GM19324 (cell line): Measurements from ENCODE around the gene KCNG2.

ENCODE experiments used
- ATAC-seq: cut with Tn5 transposase; IDR thresholded peaks from one replicate; pipeline ENCODE4 v1.9.1; 2021; ENCODE audit warnings: mild to moderate bottlenecking, moderate library complexity; ENCODE audit not compliant: unreplicated experiment, low FRiP score

KCNG2 gene

GRCh38 chr18:79934311-79935097 is 136.8 kb downstream of the KCNG2 start:
- no peak for ATAC-seq

- no peak for ATAC-seq
Observed at GRCh38 chr18:79935098-79935480, 137.4 kb downstream of the KCNG2 start.

GRCh38 chr18:79935499-79935898 is 137.8 kb downstream of the KCNG2 start:
- no peak for ATAC-seq

- no peak for ATAC-seq
Observed at GRCh38 chr18:79935925-79936324, 138.2 kb downstream of the KCNG2 start.

- no peak for ATAC-seq
Observed at GRCh38 chr18:79936641-79937040, 138.9 kb downstream of the KCNG2 start.

- ATAC-seq: no peak
Observed at GRCh38 chr18:79937103-79937860, 139.5 kb downstream of the KCNG2 start.

GRCh38 chr18:79938196-79938595 is 140.5 kb downstream of the KCNG2 start:
- no peak for ATAC-seq

- ATAC-seq: no peak
Observed at GRCh38 chr18:79939096-79939495, 141.4 kb downstream of the KCNG2 start.

GRCh38 chr18:79940126-79940813 is 142.5 kb downstream of the KCNG2 start:
- ATAC-seq: no peak

GRCh38 chr18:79940814-79941472 is 143.2 kb downstream of the KCNG2 start:
- ATAC-seq: no peak

- ATAC-seq: no peak
Observed at GRCh38 chr18:79941473-79942119, 143.9 kb downstream of the KCNG2 start.

GRCh38 chr18:79942211-79942610 is 144.5 kb downstream of the KCNG2 start:
- ATAC-seq: no peak

- ATAC-seq: no peak
Observed at GRCh38 chr18:79942786-79943607, 145.3 kb downstream of the KCNG2 start.

GRCh38 chr18:79943608-79944125 is 145.9 kb downstream of the KCNG2 start:
- no peak for ATAC-seq

- ATAC-seq: no peak
Observed at GRCh38 chr18:79944126-79944731, 146.5 kb downstream of the KCNG2 start.

GRCh38 chr18:79944746-79945117 is 147.0 kb downstream of the KCNG2 start:
- ATAC-seq: no peak

GRCh38 chr18:79945118-79946042 is 147.6 kb downstream of the KCNG2 start:
- no peak for ATAC-seq
